SH-SY5Y (cell line): ENCODE measurements around the gene APOBEC3A.

Experiments used
- GATA2 ChIP-seq: IDR thresholded peaks from 2 replicates; pipeline ENCODE4 v1.6.1; 2011; ENCODE audit warnings: mild to moderate bottlenecking, low read depth, low read length
- GATA3 ChIP-seq: IDR thresholded peaks from 2 replicates; pipeline ENCODE4 v1.6.1; 2011; ENCODE audit warnings: low read depth, mild to moderate bottlenecking, low read length, moderate library complexity

APOBEC3A gene

DNA sequence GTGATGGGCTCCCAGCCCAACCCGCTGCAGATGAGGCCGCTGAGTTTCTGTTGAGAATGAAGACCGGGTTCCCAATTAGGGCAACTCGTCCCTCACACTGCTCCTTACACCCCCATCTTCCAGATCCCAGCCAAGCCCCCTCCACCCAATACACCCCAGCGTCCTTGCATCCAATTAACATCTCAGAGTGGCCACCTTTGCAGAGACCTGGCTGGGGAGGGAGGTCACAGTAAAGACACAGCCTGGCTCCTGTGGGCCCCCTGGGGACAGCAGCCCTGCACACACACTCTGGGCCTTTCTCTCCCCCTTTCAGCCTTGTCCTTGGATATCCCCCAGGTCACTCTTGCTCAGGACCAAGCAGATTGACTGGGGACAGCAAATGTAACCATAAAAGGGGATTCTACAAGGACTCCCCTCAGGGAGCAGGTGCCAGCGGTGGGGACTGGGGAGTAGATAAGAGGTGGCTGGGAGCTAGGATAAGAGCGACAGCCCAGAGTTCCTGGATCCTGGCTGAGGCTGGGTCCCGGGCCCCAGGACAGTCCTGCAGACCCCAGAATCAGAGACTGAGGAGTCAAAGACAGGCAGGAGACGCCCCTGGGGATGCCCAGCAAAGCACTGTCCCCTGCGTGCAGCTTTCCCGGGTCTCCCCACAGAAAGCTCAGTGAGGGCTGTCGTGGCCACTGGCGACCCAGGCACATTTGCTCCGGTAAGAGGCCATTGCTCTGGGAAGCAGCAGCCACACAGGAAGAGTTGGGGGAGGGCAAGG, 8.4 kb downstream of the APOBEC3A start:
- no peak for TF ChIP-seq GATA2
- TF ChIP-seq GATA3: no peak

DNA sequence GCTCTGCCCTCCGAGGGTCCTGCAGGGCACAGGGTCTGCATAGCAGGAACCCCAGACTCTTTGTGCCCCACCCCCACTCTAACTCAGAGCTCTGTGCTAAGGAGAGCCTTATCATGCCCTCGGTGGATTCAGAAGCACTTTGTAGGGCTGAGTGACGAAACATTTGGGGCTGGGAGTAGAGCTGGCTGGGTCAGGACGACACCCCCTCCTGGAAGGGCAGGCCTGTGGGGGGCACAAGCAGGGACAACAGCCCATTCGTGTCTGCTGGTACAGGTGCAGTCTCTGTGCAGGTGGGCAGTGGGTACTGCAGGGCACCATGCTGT, 8.9 kb downstream of the APOBEC3A start:
- TF ChIP-seq GATA2 (no peak), GATA3 (no peak)

DNA sequence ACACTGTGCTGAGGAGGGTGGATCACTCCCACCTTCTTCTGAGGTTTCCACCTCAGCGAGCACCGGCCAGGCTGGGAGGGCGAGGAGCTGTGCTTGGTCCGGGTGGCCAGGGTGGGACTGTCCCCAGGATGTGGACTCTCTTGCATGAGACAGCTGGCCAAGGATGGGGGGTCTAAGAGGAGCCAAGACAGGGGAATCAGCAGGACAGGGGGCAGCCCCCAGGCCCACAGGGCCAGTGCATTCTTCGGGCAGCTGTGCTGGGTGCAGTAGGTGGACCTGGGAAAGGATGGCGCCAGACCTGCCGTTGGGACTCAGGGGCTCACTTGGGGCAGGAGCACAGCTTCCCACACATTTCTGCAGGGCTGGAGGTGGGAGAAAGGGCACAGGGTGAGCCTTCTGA, 9.5 kb downstream of the APOBEC3A start:
- no peak for TF ChIP-seq GATA2
- TF ChIP-seq GATA3: no peak

DNA sequence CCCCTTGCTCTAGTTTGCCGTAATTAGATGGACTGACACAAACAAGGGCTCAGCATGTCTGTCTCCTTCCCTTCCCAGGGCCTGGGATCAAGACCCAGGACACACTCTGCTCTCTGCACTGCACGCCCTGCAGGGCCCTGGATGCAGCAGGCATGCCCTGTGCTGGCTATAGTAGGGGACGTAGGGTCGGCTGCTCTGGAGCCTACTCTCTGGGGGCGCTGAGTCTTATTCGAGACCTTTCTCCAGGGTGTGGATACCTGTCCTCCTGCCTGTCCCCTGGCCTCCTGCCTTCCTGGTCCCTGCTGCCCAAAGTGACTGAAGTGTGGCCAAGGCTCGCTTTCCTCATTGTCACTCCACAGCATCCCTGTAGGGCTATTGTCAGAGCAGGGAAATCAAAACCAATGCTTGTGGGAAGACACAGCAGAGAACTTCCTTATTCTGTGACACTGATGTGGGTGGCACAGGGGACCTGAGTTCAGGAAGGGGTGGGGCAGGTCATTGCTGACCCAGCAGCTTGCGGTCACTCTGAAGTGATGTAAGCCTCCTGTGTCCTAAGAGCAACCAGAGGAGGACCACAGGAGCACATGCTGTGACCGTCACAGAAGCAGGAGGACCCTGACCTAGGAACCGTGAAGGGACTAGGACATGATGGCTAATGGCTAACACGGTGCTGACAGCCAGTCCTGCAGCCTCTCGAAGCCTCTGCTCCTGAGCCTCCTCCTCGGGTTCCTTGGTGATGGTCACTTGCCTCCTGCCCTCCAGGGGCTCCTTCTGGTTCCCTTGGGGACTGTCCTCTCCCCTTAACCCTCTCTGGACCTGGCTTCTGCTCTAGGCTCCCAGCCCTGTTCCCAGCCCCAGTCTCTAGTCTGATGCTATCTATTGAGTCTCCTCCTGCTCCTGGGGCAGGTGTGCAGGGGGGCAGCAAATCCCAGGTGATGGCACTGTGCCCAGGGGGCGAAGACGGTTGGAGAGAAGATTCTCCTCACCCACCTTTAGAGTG, 10.3 kb downstream of the APOBEC3A start:
- TF ChIP-seq GATA2 (no peak), GATA3 (no peak)

DNA sequence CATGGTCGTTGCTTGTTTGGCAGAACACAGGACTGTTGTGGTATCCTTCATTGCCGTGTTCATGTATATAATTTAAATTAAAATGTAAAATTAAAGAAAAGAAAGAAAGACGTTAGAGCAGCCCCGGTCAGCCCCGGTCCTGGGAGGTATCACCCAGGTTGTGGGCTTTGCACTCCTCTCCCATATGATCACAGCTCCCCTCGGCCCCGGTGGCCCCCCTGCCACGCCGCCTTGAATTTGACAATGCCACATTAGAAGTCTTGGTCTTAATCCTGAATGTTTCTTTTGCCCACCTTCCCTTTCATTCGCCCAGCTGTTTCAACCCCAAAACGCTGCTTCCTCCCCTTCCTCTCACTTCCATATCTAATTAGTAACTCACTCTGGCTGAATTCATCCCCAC, 11.4 kb downstream of the APOBEC3A start:
- TF ChIP-seq GATA2: no peak
- TF ChIP-seq GATA3: no peak

DNA sequence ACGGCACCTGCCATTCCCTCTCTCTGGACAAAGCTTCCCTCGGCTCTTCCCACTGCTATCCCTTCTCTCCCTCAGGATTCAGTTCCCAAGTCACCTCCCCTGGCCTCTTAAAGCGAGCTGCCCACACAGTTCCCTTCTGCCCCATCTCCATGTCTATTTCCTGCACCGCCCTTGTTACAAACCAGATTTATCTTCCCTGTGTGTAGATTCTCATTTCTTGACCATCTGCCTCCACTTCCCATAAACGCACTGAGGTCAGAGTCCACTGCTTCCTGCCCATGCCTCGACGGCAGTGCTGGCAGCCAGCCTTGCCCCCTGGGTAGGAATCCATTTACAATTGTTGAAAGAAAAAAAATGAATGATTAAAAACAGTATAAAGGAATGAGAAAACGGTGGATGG, 13.1 kb downstream of the APOBEC3A start:
- TF ChIP-seq GATA2 (no peak), GATA3 (no peak)

DNA sequence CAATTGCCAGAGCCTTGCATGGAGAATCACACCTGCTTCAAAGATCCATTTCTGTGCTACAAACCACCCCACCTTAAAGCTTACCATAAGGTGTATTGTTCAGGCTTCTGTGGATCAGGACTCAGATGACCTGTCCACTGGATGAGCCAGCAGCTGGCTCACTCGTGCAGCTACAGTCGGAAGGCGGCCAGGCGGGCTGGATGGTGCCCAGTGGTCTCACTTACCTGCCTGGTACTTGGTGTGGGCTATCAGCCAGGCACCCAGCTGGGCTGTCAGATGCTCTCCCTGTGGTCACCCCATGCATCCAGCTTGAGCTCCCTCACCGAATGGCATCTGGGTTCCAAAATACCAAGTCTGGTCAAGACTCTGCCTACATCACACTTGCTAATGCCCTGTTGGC, 13.8 kb downstream of the APOBEC3A start:
- TF ChIP-seq GATA3 (no peak), GATA2 (no peak)

DNA sequence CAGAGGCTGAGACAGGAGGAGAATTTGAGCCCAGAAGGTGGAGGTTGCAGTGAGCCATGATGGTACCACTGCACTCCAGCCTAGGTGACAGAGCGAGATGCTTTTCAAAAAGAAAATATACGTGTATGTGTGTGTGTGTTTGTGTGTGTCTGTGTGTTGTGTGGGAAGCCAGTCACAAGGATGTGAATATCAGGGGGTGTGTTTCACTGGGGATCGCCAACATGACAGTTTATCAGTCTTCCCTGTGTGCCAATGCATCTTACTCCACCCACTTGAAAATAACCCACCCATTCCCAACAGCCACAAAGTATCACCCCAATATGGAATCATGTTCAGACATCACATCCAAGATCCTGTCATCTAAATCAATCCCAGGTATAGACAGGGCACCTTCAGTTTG, 14.4 kb downstream of the APOBEC3A start:
- TF ChIP-seq GATA2: no peak
- no peak for TF ChIP-seq GATA3

DNA sequence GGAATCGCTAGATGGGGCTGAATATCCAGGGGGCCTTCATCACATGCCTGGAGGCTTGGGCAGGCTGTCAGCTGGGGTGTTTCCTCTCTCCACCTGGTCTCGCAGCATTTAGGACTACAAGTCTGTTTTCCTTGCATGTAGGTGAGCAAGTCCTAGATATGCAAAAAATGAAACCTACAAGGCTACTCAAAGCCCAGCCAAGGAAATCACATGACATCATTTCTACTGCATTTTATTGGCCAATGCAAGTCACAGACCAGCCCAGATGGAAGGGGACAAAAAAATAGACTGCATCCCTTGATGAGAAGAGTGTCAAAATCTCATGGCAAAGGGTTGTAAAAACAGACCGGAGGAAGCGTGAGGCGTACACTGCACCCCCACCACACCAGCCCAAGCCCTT, 15.1 kb downstream of the APOBEC3A start:
- TF ChIP-seq GATA2: no peak
- TF ChIP-seq GATA3: no peak

DNA sequence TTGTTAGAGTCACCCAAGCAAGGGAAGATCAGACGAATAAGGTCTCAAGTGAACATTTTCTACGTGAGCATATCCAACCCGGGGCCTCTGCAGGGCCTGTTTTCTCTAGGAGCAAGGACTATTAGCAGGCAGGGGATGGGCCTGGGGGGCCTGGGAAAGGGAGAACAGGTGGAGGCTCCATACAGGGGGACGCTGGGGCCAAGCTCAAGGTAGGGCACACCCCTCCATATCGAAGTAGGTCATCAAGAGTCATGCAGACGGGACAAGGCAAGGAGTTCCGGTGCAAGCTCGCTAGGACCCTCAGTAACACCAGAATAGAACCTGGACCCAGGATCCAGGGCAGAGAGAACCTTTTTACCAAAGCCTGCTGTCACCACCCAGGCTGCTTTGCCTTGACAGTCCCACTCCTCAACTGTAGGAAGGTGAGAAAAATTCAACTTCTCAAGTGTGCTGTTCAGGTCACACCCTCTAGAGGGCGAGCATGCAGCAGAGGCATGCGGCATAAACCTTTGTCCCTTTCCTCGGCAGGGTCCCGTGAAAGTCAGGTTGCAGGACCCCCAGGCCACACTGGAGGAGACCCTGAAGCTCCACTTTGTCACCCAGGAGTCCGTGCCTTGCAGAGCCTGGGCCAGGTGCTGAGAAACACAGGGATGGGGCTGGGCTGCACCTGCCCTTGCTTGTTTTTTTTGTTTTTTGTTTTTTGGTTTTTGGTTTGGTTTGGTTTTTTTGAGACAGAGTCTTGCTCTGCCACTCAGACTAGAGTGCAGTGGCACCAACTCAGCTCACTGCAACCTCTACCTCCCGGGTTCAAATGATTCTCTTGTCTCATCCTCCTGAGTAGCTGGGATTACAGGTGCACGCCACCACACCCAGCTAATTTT, 16.1 kb downstream of the APOBEC3A start:
- TF ChIP-seq GATA3: no peak
- TF ChIP-seq GATA2: no peak

DNA sequence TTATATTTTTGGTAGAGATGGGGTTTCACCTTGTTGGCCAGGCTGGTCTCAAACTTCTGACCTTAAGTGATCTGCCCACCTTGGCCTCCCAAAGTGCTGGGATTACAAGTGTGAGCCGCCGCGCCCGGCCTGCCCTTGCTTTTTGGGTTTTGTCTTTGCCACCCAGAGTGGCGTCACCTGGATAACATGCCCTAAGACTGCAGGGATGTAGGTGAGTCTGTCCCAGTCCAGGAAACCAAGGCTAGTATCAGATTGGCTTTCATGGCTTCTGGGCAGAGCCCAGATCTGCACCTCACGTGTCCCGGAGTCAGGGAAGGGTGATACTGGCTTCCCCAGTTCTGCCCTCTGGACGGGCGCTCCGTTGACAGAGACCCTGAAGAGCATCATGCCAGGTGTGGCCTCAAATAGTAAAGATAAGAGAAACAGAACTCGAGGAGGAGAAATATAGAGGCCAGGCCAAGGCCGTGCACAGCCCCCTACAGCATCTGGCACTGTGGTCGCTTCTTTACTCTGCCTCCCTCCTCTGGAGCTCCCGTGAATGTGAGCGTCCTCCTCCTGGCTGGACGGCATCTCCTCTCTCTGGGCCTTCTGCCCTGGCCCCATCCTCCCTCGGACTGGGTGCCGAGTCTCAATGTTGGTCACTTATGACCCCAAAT, 16.9 kb downstream of the APOBEC3A start:
- TF ChIP-seq GATA3 (no peak), GATA2 (no peak)

DNA sequence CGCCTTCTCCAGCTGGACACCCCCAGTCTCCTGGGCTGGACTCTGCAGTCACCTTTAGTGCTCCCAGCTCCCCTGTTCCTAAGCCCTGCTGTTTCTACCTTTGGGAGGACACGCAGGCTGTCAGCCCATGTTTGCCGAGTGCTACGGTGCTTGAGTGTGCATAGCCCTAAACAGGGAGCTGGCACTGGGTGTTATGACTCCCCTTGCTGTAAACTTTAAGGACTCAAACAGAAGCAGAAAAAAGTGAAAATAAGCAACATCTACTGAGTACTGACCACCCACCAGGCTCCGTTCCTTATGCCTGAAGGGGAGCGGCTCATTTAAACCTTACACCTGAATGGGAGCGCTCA, 17.4 kb downstream of the APOBEC3A start:
- TF ChIP-seq GATA2 (no peak), GATA3 (no peak)
